ENCODE data around the gene MATCAP1. TPM values are rescaled to one million over a fixed set of nuclear protein-coding genes. Genes with fewer than 3 reads are reported as not detected.

MATCAP1 gene
- total RNA-seq, 2 donors from 2014 or later: 47.0 to 118 TPM

DNA sequence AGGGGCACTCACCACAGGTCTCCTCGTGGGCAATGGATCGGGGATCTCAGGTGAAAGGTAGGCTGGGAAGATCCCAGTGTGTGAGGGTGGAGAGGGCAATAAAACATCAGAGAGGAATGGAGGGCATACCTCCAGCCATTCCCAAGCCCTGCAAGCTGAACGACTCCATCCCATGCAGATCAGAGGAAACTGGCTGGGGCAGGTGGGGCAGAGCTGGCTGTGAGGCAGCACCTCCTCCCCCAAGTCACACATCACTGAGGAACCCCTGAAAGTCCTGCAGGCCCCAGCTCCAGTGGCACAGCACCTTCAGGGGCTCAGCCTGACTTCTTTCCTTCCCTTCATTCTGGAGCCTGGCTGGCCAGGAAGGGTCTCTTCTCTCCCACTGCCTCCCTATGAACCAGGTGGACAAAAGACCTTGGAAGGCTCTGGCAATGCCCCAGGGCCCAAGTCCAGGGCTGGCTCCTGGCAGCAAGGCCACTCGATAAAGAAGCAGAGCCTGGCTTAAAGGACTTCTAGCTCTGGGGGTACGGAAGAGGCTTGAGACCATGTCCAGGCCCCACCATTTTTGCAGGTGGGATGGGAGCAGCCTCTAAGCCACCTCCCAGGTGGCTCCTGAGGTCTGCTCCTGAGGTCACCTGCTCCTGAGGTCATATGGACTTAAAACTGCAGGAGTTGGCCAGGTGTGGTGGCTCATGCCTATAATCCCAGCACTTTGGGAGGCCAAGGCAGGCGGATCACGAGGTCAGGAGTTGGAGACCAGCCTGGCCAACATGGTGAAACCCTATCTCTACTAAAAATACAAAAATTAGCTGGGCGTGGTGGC, 29.6 kb upstream of the MATCAP1 start:
- no peak for ATAC-seq (replicated peaks)
- H3K9me3 Mint-ChIP-seq: no peaks in the 10 kb centered on the region
- no peaks in the 10 kb centered on the region for H3K27me3 Mint-ChIP-seq
- no peaks in the 10 kb centered on the region for H3K36me3 Mint-ChIP-seq (ENCODE audit: low read depth)
- no peak overlapping the region for H3K27ac Mint-ChIP-seq
- peaks cover 8% of the 10 kb centered on the region for H3K4me1 Mint-ChIP-seq
- H3K4me3 Mint-ChIP-seq: no peak overlapping the region

DNA sequence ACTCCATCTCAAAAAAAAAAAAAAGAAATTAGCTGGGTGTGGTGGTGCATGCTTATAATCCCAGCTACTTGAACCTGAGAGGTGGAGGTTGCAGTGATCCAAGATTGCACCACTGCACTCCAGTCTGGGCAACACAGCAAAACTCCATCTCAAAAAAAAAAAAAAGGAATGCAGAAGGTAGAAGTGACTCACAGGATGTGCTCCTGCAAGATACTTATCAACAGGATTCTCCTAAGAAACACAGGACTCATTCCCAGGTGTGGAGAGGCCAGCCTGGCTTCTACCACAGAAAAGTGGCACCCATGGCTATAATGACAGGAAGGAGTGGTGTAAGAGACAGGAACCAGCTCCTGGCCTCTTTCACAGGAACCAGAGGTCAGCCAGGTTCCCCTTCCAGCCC, 29.0 kb upstream of the MATCAP1 start:
- no peaks in the 10 kb centered on the region for H3K36me3 Mint-ChIP-seq (ENCODE audit: low read depth)
- no peaks in the 10 kb centered on the region for H3K9me3 Mint-ChIP-seq
- H3K4me3 Mint-ChIP-seq: no peak overlapping the region
- peaks cover 8% of the 10 kb centered on the region for H3K4me1 Mint-ChIP-seq
- no peak for ATAC-seq (replicated peaks)
- no peaks in the 10 kb centered on the region for H3K27me3 Mint-ChIP-seq
- no peak overlapping the region for H3K27ac Mint-ChIP-seq

DNA sequence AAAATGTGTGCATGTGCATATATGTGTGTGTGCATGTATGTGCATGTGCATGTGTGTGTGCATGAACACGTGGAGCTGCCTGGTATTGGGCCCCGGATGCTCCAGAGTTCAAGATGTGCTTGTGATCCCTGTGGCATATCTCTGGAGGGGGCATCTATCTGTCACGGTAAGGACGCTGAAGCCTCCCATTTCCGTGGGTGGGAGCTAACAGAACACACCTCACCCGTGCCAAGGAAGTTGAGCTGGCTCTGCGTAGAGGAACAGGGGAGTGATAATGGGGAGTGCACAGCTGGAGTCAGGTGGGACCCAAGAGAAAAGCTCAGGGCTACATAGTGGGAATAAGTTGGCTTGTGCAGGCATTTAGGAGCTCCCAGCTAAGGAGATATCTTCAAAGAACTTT, 27.9 kb upstream of the MATCAP1 start:
- Mint-ChIP-seq H3K27me3 (no peaks in the 10 kb centered on the region), H3K4me1 (peaks cover 3% of the 10 kb centered on the region), H3K4me3 (no peak overlapping the region), H3K27ac (no peak overlapping the region), H3K9me3 (no peaks in the 10 kb centered on the region), H3K36me3 (ENCODE audit: low read depth) (no peaks in the 10 kb centered on the region)
- ATAC-seq (replicated peaks): no peak

DNA sequence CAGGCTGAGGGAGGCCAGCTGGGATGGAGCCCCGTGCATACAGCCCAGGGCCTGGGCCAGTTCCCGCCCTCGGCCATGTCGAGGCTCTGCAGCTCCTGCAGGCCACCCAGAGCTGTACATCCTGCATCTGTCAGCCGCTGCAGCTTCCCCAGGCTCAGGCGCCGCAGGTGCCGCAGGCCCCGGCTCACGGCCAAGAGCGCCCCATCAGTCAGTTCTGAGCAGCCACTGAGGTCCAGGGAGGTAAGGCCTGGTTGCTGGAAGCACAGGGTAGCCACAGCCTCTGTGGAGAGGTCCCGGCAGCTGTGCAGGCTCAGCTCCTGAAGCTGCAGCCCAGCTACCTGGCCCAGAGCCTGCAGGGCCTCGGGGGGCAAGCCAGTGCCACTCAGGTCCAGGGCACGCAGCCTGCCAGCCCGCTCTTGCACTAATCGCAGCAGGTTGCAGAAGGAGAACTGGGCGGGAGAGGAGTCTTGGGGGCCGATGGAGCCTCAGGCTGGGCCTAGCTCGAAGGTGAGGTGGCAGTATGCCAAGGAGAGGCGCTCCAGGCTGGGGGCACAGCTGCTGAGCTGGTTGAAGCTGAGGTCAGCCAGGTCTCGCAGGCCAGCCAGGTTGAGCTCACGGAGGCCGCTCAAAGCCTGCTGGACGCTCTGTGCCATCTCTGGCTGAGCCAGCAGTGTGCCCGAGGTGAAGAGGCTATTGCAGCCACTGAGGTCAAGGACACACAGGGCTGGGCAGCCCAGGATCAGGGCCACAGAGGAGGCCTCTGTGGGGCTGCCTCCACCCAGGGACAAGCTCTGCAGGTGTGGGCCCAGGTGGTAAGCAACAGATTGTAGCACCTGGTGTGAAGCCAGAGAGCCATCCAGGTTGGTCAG, 26.5 kb upstream of the MATCAP1 start:
- H3K36me3 Mint-ChIP-seq (ENCODE audit: low read depth): no peaks in the 10 kb centered on the region
- no peaks in the 10 kb centered on the region for H3K27me3 Mint-ChIP-seq
- H3K4me1 Mint-ChIP-seq: peaks cover 5% of the 10 kb centered on the region
- no peak overlapping the region for H3K4me3 Mint-ChIP-seq
- H3K27ac Mint-ChIP-seq: no peak overlapping the region
- no peak for ATAC-seq (replicated peaks)
- H3K9me3 Mint-ChIP-seq: no peaks in the 10 kb centered on the region

DNA sequence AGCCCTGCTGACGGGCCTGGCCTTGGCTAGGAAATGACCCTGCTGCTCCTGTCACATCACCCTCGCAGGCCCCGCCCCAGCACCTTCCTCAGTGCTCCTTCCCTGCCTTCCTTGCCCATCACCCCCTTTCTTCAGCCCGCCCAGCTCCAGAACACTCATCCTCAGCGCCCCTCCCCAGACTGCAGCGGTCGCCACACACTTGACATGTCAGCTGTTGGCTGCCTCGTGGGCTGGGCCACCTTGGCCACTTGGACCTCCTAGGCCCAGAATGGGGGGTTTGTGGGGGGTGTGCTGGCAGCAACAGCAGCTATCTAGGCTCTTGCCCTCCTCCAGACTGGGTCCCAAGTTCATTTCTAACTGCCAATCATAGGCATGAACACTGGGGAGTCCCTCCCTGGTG, 25.8 kb upstream of the MATCAP1 start:
- Mint-ChIP-seq H3K4me1 (peaks cover 5% of the 10 kb centered on the region), H3K4me3 (no peak overlapping the region), H3K27ac (peak overlapping the region; percentile 36), H3K36me3 (ENCODE audit: low read depth) (no peaks in the 10 kb centered on the region), H3K27me3 (no peaks in the 10 kb centered on the region), H3K9me3 (no peaks in the 10 kb centered on the region)
- no peak for ATAC-seq (replicated peaks)

DNA sequence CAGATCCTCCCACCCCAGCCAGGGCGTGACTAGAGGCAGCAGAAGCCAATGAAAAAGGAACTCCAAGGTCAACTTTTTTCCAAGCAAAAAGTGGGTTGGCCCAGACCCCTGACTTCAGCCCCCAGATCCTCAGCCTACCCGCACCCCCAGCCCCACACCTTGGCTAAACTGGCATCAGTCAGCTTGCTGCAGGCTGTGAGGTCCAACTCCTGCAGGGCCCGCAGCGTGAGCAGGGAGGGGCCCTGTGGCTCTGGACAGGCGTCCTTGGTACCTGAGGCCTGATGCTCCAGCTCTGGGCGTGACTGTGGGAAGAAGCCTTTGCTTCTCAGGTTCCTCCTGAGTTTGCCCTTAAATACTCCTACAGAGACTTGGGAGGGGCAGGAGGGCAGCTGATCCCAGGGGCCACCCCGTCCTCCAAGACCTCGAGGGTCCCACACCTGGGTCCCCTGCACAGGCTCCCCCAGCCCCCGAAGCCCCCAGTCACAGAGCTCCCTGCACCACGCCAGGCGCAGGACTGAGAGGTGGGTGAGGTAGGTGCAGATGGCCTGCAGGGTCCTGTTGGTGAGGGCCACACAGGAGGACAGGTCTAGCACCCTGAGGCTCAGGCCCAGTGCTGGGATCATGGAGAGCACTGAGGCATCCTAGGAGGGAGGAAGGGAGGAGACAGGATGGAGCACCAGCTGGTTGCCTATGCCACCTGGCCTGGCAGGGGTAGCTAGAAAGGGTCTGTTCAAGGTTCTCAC, 24.6 kb upstream of the MATCAP1 start:
- Mint-ChIP-seq H3K27ac (no peak overlapping the region), H3K36me3 (ENCODE audit: low read depth) (no peaks in the 10 kb centered on the region), H3K27me3 (no peaks in the 10 kb centered on the region)

DNA sequence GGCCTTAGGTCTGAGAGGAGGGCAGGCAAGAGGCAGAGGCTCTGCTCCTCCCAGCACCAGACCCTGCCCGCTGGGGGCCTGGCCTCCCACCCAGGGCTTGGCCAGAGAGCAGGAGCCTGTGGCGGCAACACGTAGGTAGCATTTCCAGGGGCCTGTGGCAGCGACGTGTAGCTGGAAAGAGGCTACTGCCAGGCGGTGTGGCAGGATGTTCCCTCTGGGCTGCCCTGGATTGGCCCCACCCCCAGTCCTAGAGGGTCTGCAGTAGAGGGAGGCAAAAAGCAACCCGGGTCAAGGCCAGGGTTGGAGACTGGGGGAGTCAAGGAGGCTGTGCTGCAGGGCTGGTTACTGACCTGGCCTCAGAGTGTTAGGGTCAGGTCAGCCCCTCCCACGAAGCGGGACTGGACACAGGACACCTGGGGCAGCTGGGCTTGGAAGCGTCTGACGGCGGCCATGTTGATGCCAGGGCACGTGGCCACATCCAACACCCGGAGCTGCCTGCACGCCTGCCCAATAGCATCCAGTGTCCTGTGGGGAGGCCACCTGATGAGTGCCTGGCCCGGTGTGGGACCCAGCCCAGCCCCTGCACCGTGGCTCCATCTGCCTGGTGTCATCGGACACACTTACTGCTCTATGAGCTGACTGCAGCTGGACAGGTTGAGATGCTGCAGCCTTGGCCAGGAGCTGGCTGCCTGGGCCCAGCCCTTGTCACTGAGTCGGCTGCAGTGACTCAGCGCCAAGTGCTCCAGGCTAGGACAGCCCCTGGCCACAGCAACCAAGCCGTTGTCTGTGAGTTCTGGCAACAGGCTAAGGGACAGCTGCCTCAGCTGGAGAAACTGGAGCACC, 23.7 kb upstream of the MATCAP1 start:
- Mint-ChIP-seq H3K4me3 (no peak overlapping the region), H3K27ac (no peak overlapping the region), H3K36me3 (ENCODE audit: low read depth) (peaks cover 4% of the 10 kb centered on the region), H3K9me3 (no peaks in the 10 kb centered on the region), H3K27me3 (no peaks in the 10 kb centered on the region), H3K4me1 (peaks cover 5% of the 10 kb centered on the region)
- ATAC-seq (replicated peaks): peak; percentile 43

More for the DNA sequence above, 24.6 kb upstream of the MATCAP1 start:
- Mint-ChIP-seq H3K4me3 (no peak overlapping the region), H3K4me1 (peaks cover 5% of the 10 kb centered on the region), H3K9me3 (no peaks in the 10 kb centered on the region)
- ATAC-seq (replicated peaks): no peak

DNA sequence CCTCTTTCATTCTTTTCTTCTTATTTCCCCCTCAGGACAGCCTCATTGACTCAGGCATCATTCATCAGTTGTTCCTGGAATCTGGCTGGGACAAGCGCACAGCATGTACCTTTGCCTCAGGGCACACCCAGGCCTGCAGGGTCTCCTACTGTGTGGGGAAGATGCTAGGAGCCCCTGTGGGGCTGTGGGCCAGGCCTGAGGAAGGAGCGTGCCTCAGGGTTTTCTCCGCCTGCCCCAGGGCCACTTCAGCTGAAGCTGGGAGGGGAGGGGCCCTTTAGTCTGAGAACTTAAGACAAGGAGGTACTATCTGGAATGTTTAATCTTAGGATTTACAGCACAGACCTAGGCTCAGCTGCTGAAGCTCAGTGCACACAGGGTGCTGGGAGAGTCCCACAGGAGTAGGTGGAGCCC, 23.1 kb upstream of the MATCAP1 start:
- Mint-ChIP-seq H3K4me3 (no peak overlapping the region), H3K9me3 (no peaks in the 10 kb centered on the region), H3K4me1 (peaks cover 5% of the 10 kb centered on the region), H3K27me3 (no peaks in the 10 kb centered on the region), H3K36me3 (ENCODE audit: low read depth) (peaks cover 9% of the 10 kb centered on the region), H3K27ac (peak overlapping the region; percentile 60)
- no peak for ATAC-seq (replicated peaks)

DNA sequence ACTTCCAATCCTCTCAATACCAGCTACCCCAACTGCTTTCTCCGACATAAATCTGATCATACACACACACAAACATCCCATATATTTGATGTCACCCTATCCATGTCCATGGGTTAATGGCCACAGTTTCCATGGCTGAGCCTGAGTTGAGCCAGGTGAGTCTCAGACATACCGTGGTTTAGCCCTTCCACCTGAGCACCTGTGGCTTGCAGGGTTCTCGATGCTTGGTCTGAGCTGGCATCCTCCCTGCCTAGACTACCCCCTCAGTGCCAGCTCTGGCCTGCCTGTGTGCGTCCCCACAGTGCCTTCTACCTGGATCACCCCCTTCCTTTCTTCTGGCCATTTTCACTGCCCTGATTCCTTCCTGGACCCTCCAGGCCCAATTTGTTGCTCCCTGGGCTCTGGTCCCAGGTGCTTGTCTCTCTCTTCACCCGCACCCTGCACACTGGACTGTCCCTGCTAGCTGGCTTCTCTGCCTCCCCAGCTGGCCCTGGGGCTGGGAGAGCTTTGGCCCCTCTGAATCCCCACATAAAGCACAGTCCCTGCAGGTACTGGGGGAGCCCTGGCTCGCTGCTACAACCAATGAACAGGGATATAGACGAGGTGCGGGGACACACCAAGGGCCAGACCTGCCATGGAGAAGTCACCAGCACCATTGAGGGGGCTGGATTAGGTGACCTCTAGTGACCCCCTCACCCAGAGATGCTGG, 22.5 kb upstream of the MATCAP1 start:
- Mint-ChIP-seq H3K27me3 (no peaks in the 10 kb centered on the region), H3K36me3 (ENCODE audit: low read depth) (peaks cover 12% of the 10 kb centered on the region)

DNA sequence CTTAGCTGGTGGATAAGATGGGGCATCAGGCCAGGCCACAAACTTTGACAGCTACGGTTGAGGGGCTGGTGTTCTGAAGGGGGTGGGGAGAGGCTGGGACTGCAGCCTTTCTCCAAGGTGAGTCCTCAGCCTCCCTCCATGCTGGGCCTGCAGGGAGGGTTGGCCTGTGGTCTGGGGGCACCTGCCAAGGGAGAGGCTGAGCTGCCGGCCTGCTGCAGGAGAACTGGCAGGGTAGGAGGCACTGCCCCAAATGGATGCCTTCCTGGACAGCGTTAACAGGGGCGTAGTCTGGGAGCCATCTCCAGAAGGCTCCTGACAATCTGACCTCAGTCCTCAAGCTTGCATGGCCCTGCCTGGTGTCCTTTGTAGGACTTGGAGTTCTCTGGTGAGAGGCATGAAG, 20.3 kb upstream of the MATCAP1 start:
- H3K9me3 Mint-ChIP-seq: no peaks in the 10 kb centered on the region
- H3K27me3 Mint-ChIP-seq: no peaks in the 10 kb centered on the region
- H3K4me1 Mint-ChIP-seq: peaks cover 5% of the 10 kb centered on the region
- ATAC-seq (replicated peaks): no peak
- H3K27ac Mint-ChIP-seq: no peak overlapping the region
- no peak overlapping the region for H3K4me3 Mint-ChIP-seq
- H3K36me3 Mint-ChIP-seq (ENCODE audit: low read depth): peaks cover 30% of the 10 kb centered on the region

More for the DNA sequence above, 22.5 kb upstream of the MATCAP1 start:
- no peak for ATAC-seq (replicated peaks)
- Mint-ChIP-seq H3K4me3 (no peak overlapping the region), H3K27ac (peak overlapping the region; percentile 60), H3K9me3 (no peaks in the 10 kb centered on the region), H3K4me1 (peaks cover 5% of the 10 kb centered on the region)

DNA sequence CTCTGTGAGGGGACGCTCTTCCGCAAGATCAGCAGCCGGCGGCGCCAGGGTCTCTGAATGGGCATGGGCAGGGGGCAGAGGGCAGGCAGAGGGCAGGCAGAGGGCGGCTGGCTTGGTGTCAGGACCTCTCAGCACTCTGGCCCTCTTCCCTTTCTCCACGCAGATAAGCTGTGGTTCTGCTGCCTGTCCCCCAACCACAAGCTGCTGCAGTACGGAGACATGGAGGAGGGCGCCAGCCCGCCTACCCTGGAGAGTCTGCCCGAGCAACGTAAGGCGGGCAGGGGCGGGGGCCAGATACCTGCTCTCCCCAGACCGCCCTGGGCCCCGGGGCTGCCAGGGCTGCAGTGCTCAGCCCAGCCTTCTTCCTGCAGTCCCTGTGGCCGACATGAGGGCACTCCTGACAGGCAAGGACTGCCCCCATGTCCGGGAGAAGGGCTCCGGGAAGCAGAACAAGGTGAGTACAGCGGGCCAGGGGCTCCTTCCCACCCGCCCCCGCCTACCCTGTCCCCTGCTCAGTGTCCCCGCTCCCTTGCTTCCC, 19.3 kb upstream of the MATCAP1 start:
- H3K9me3 Mint-ChIP-seq: no peaks in the 10 kb centered on the region
- peaks cover 5% of the 10 kb centered on the region for H3K4me1 Mint-ChIP-seq
- no peak overlapping the region for H3K4me3 Mint-ChIP-seq
- no peak overlapping the region for H3K27ac Mint-ChIP-seq
- H3K36me3 Mint-ChIP-seq (ENCODE audit: low read depth): peaks cover 37% of the 10 kb centered on the region
- ATAC-seq (replicated peaks): no peak
- no peaks in the 10 kb centered on the region for H3K27me3 Mint-ChIP-seq

DNA sequence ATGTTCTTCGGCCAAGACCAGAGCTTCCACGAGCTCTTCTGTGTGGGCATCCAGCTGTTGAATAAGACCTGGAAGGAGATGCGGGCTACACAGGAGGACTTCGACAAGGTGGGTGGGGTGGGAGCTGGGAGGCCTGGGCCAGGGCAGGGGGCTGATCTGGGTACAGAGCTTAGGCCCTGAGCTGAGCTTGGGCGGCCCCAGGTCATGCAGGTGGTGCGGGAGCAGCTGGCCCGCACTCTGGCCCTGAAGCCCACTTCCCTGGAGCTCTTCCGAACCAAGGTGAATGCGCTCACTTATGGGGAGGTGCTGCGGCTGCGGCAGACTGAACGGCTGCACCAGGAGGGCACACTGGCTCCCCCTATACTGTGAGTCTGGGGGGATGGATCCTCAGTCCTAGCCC, 18.7 kb upstream of the MATCAP1 start:
- Mint-ChIP-seq H3K36me3 (ENCODE audit: low read depth) (peaks cover 42% of the 10 kb centered on the region), H3K27me3 (no peaks in the 10 kb centered on the region), H3K4me3 (no peak overlapping the region), H3K9me3 (no peaks in the 10 kb centered on the region), H3K4me1 (peaks cover 5% of the 10 kb centered on the region), H3K27ac (no peak overlapping the region)
- ATAC-seq (replicated peaks): no peak
